GM10248 (cell line): ENCODE data around the gene TSPAN1.
A peak's percentile ranks its signal among the peaks of the same experiment; 100 is the strongest.

Source experiments
- CTCF ChIA-PET: fragments of 300-600 bp; sonication (Branson Sonifier 250); formaldehyde crosslinking; extraction: SDS; loops from one replicate; lab custom pipeline; 2021; ENCODE audit warnings: antibody characterized with exemption; lab: Yijun Ruan, JAX
- POLR2A ChIA-PET: fragments of 350-650 bp; sonication (Branson Sonifier 250); formaldehyde crosslinking; extraction: SDS; loops from one replicate; lab custom pipeline; 2020; ENCODE audit warnings: antibody characterized with exemption; lab: Yijun Ruan, JAX
- DNase-seq: peaks from one replicate; pipeline ENCODE4 v3.0.0; 2012; ENCODE audit errors: extremely low spot score
- CTCF ChIP-seq: IDR thresholded peaks from 2 replicates; pipeline ENCODE4 v1.5.1; 2012; ENCODE audit warnings: mild to moderate bottlenecking, low read depth; ENCODE audit errors: extremely low read depth, missing control alignments, control extremely low read depth

The TSPAN1 gene

DNA sequence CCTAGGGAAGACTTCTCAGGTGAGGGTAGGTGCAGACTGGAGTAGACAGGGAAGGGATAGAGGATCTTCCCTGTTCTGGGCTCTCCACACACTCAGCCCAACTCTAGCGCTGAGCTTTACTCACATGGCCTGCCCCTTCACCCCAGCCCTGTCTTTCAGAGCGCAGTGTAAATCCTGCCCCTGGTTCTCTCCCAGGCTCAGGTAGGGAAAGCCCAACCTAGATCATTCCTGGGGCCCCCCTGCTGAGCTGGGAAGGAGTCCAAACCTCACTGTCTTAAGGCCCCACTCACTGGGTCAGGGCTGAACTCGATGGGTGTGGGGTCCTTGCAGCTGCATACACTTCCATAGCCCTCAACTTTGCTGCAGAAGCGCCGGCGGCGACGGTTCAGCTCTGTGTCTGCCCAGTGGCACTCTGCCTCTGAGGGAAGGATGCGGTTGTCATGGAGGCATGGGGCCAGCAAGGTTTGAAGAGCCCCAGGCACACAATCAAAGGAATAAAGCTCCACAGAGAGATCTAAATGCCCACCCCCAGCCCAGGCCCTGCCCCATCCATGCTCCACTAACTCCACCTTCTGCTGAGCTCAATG, 19.2 kb downstream of the TSPAN1 start:
- DNase-seq = no peak
- CTCF ChIA-PET = interaction anchor here (1.5 to 2.2 kb wide), 3 partner anchors 30 to 157 kb away, joined by 5 to 12 read pairs (median 7); no protein-coding TSS in a partner anchor
- POLR2A ChIA-PET = no interaction called here
- TF ChIP-seq CTCF = no peak

- no peak for DNase-seq
- POLR2A ChIA-PET = no interaction called here
- CTCF ChIA-PET = interaction anchor here (1.5 to 2.2 kb wide), 4 partner anchors 8 to 158 kb away, joined by 5 to 12 read pairs (median 8); no protein-coding TSS in a partner anchor
- no peak for TF ChIP-seq CTCF
These were observed 19.8 kb downstream of the TSPAN1 start for GRCh38 chr1:46194641-46195193.

GRCh38 chr1:46196609-46197008, 21.7 kb downstream of the TSPAN1 start:
- ChIA-PET POLR2A (no interaction called here), CTCF (interaction anchor here (0.8 to 1.6 kb wide), 2 partner anchors 10 to 161 kb away, joined by 3 to 8 read pairs; no protein-coding TSS in a partner anchor)
- no peak for DNase-seq
- TF ChIP-seq CTCF = no peak

DNA sequence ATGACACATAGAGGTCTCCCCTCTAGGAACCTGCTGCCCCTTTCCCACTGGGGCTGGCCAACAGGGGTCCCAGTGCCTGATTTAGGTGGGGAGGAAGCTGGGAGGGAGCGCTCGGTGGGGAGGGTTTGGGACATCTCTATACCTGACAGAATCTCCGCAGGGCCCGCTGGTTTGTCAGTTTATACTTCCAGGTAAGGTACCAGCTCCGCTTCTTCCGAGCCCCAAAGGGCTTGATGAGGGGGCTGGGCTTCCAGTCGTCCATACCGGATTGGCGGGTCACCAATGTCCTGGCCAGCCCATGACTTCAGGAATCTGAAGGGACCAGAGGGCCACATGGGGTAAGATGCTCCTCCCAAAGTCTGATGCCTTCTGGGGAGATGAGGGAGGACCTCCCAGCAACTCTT, 22.7 kb downstream of the TSPAN1 start:
- no peak for TF ChIP-seq CTCF
- ChIA-PET POLR2A (interaction anchor here (0.5 kb wide), 1 partner anchor 612 kb away, joined by 8 read pairs; no protein-coding TSS in a partner anchor), CTCF (interaction anchor here (0.8 to 1.5 kb wide), 2 partner anchors 26 to 162 kb away, joined by 3 to 6 read pairs; no protein-coding TSS in a partner anchor)
- DNase-seq = no peak

GRCh38 chr1:46197964-46198811, 23.3 kb downstream of the TSPAN1 start, which contains the start of gene POMGNT1:
Gene POMGNT1, minus strand, starts transcription at chr1:46198434. Its CDS starts 613 bp downstream, at chr1:46197821.
- DNase-seq = peak; percentile 95
- TF ChIP-seq CTCF = peak; percentile 10
- POLR2A ChIA-PET = interaction anchor here (0.5 kb wide), 1 partner anchor 612 kb away, joined by 8 read pairs; no protein-coding TSS in a partner anchor
- CTCF ChIA-PET = interaction anchor here (1.5 to 2.3 kb wide), 2 partner anchors 18 to 25 kb away, joined by 6 to 9 read pairs; no protein-coding TSS in a partner anchor

- ChIA-PET CTCF (interaction anchor here (1.0 to 2.3 kb wide), 5 partner anchors 19 to 149 kb away, joined by 3 to 12 read pairs (median 4); no protein-coding TSS in a partner anchor), POLR2A (no interaction called here)
- TF ChIP-seq CTCF = no peak
- no peak for DNase-seq
These were observed 24.4 kb downstream of the TSPAN1 start for GRCh38 chr1:46199233-46199749.
